CD4-positive, alpha-beta T cell treated with Interleukin-6 at 100 ng/mL for 8 hours (primary cell): ENCODE measurements around the gene SH3BP2.

Experiments
- DNase-seq: peaks from one replicate; pipeline ENCODE4 v3.0.0-alpha.2; 2020; ENCODE audit warnings: mixed read lengths, low spot score

SH3BP2 gene

DNA sequence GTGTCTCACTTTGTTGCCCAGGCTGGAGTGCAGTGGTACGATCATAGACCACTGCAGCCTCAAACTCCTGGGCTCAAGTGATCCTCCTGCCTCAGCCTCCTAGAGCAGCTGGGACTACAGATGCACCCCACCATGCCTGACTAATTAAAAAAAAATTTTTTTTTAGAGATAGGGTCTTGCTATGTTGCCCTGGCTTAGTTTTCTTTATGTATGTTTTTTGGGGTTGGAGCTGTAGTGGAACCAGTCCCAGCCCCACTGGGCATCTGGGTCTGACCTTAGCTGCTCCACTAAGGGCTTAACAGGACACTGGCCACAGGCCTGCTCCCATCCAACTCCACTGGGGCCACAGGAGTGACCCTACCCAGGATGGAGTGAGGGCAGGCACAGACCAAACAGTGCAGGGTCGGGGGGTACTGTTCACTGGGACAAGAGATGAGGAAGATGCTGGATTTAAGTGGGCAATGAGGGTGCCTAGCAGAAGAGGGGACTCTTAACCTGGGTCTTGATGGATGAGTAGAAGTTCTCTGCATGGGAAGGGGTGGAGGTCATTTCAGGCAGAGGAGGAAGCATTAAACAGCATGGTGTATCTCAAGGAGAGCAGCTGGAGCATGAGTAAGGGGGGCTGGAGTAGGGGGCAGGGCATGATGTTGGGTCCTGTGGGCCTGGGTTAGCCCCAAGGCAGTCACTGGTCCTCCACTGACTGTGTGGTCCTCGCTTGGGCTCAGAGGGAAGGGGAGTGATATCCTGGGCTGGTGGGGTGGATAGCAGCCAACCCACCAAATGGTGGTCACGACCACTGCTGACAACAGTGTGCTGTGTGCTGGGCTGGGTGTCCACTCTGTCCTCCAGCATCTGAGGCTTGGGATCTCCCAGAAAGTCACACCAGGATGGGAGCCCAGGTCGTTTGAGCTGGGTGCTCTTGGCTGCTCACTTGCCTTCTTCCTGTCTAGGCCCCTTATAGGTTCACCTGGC lies 26.6 kb downstream of the SH3BP2 start:
- DNase-seq, result no peak

DNA sequence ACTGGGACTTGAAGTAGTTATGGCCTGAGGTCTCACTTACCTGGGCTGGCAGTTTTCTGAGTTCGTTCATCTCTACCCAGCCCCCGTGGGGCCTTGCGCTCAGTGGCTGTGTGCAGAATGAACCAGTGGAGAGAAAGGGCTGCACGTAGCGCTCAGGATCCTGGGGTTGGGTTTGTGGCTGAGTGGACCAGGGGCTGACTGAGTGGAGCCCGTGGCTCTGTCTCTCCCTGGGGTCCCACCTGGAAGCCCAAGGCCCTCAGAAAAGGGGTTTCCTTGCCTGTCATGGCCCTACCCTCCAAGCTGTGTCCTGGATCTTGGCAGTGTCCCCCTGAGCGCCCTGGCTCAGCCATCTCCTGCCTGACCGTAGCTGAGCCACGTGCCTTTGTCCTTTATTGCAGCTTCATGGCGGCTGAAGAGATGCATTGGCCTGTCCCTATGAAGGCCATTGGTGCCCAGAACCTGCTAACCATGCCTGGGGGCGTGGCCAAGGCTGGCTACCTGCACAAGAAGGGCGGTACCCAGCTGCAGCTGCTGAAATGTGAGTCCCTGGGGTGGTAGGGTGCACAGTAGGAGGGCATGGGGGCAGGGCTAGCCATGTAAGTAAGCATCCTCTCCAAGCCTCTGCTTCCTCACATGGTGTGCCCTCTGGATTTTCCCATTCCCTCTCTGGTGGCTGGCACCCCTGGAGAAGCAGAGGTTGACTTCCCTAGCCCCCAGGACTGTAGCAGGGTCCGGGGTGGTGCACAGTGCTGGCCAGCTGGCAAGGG lies 27.5 kb downstream of the SH3BP2 start:
- DNase-seq, result no peak

DNA sequence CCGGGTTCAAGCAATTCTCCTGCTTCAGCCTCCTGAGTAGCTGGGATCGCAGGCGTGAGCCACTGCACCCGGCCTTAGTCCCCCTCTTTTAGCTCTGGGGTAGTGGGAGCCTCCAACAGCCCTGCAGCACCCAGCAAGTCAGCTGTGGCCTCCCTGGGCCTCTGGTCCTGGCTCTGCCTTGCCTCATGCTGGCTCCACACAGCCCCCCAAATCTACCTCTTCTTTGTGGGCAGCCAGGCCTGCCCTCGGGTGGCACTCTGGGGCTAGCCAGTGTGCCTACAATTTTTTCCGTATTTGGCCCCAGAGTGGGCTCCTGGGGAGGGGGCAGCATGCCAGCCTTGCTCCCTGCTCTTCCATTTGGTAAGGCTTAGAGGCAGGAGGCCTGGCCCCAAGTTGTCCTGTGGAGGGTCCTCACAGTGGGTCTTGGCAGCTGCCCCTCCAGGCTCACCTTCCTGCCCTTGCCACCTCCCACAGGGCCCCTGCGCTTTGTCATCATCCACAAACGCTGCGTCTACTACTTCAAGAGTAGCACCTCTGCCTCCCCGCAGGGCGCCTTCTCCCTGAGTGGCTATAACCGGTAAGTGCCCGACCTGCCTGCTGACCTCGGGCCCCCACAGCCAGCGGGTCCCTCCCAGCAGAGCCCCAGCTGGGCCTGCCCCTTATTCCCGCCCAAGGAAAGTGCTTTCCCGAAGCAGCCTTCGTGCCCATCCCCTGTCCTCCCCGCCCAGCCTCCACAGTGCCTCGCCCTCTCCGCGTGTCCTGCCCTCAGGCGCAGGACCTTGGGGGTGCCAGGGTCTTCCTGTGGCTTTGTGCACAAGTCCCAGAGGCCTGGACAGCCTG lies 29.8 kb downstream of the SH3BP2 start:
- DNase-seq, result no peak

DNA sequence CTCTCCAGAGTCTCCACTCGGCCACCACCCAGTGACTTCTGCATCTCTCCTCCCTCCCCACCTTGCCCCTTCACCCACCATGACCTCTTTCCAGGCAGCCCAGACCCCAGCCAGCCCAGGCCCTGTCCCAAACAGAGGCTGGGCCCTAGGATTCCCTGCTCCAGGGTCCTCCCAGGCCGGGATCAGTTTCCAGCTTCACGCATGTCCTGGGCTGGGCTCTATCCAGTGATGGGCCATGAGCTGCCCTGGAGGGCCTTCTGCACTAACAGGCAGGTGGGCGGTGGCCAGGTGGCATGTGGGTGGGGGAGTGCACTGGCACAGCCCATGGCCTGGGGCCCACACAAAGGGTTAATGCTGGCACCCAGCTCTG lies 30.4 kb downstream of the SH3BP2 start:
- no peak for DNase-seq

DNA sequence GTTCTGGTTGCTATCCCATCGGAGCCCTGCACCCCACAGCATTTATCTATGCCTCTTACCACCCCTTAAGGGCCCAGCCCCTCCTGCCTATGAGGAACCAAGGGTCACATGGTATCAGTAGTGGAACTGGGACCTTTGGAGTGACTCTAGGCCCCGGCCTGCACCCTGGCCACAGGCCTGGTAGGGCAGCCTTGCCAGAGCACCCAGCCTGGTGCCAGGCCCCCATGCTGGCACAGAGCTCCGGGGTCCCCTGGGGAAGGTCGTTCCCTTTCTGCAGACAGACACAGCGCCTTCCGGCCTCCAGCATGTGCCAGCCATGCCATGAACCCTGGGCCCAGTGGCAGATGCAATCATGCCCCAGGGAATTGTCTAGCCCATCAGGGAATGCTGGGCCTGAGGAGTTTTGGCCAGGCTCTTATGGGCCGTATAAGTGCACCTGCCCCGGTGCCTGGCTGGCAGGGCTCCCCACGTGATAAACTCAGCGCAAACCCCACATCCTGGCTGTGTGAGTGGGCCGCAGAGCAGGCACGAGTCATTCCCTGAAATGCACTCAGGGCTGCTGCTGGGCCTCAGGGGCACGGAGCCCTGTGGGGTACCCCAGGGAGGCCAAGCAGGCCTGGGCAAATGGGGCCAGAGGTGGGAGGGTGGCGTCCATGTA lies 30.9 kb downstream of the SH3BP2 start:
- DNase-seq, result no peak

DNA sequence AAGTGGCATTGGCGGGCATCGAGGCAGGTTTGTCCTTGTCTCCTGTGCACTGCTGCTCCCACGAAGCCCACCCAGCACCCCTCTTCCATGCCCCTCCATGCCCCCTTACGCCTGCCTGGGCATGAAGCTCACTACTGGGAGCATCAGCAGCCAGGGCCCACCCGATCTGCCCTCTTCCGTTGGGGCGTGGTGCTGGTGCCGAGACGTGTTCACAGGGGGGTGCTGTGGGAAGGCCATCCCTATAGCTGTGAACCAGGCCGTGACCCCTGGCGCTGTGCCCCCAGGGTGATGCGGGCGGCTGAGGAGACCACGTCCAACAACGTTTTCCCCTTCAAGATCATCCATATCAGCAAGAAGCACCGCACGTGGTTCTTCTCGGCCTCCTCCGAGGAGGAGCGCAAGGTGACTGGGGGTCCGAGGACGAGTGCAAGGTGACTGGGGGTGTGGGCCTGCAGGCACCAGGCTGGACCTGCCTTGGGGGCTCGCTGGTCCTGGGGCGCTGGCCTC lies 31.5 kb downstream of the SH3BP2 start:
- DNase-seq, result no peak

DNA sequence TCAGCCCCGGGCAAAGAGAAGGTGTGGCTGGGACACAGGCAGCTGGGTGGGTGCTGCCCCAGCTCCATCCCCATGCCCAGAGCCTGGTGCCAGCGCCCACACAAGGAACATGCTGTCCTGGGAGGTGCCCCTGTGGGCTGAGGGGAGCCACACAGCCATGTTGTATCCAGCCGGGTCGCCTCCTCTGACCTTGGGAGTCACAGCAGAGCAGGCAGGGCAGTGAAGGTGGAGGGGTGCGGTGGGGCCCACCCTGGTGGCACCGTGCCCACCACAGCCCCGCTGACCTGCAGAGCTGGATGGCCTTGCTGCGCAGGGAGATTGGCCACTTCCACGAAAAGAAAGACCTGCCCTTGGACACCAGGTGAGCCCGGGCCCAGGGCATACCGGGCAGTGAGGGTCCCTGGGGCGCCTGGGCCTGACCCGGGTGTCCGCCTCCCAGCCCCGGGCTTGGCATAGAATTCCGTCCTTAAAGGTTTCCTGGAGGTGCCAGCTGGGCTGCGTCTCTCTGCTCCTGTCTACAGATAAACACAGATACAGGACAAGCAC lies 32.0 kb downstream of the SH3BP2 start:
- no peak for DNase-seq

DNA sequence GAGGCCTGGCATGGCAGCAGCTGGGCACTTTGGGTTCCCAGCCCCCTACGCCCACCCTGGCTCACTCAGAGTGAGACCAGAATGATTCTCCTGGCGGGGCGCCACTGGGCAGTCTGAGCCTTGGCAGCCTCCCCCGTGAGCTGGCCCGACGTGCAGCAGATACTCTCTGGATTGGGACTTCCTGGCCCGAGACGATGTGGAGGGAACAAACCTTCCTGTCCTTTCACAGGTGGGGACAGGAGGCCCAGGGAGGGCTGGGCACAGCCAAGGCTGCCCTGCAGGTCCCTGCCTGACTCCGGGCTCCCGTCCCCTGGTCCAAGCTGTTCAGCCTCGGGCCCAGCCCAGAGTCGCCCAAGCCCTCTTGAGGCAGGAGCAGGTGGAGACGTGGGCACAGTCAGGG lies 32.9 kb downstream of the SH3BP2 start:
- DNase-seq, result no peak

DNA sequence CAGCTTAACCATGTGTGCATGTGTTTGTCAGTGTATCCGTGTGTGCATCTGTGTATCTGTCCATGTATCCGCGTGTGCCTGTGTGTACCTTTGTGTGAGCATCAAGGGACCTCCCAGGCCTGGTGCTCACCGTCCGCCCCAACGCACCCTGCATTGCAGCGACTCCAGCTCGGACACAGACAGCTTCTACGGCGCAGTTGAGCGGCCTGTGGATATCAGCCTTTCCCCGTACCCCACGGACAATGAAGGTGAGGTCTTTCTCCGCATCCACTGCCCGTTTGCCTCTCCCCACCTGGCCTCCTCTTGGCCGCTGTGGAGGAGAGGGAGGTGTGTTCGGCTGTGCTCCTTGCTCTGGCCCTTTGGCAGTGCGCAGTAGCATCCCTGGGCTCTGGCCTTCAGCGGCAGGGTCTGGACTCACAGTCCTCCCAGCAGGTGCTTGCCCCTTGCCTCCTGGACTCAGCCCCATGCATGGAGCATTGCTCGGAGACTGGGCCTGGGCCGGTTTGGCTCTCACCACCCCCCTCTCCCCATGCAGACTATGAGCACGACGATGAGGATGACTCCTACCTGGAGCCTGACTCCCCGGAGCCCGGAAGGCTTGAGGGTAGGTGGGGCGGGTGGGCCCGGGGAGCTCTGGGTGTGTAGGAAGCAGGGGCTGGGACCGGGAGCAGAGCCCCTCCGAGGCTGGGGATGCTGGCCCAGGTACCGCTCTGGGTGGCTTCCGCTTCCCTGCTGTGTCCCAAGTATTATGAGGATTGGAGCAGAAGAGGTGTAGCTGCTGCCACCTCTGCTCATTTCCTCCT lies 34.4 kb downstream of the SH3BP2 start:
- DNase-seq, result no peak

DNA sequence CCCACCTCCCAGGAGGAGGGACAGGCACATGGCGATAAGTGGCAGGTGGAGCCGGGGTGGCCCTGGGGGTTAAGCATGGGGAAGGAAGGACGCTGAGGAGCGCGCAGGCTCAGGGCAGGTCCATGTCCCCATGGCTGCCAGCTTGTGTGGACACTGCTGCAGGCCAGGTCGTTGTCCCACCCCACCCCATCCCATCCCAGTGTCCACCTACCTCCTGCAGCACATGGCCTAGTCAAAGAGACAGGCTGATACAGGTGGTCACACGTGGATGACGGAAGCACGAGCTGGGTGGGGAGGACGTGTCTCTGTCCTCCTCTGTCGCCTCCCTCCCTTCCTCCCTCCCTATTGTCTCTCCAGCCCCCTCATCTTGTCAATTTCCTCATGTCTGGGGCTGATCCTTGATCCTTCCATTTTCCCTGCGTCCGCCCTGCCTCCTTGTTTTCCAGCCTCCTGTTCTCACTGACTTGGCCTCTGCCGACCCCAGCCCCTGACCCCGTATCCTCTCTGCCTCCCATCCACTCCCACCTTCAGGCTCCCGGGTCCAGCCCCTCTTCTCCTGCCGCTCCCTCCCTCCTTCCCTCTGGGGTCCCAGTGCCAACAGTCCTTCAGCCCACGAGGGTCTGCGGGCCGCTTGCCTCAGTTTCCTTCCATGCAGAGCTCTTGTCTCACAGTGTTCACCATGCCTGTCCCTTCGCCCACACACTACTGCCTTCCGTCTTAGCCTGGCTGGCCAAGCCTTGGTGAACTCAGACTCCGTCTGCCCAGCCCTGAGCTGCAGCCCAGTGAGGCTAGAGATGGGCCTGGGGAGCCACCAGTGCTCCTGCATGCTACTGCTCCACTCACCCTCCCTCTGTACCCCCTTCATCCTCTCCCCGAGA lies 35.2 kb downstream of the SH3BP2 start:
- no peak for DNase-seq

DNA sequence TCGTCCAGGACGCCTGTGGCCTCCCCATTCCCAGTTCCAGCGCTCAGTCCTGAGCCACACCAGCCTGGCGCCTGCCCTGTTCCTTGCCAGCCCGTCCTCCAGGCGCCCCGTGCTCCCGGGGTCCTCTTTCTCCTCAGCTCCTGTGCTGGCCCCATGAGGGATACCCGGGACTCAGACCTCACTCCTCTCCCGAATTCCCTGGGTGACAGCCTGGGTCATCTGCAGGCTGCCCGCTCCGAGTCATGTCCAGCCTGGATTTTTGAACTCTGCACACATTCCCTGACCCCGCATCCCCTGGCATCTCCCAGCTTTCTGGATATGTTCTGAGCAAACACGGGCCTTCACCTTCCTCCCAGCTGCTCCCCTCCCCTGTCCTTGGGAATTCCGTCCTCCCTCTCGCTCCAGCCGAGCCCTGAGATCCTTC lies 35.9 kb downstream of the SH3BP2 start:
- DNase-seq, result no peak

DNA sequence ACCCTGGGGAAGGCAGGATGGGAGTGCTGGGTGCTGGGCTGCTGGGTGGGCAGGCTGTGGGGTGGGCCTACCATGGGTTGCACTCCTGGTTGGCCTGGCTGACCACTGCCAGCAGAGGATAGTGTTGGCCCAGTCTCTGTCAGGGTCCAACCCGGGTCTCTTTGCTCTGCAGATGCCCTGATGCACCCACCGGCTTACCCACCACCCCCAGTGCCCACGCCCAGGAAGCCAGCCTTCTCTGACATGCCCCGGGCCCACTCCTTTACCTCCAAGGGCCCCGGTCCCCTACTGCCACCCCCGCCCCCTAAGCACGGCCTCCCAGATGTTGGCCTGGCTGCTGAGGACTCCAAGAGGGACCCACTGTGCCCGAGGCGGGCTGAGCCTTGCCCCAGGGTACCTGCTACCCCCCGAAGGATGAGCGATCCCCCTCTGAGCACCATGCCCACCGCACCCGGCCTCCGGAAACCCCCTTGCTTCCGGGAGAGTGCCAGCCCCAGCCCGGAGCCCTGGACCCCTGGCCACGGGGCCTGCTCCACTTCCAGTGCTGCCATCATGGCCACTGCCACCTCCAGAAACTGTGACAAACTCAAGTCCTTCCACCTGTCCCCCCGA lies 36.5 kb downstream of the SH3BP2 start:
- DNase-seq, result no peak

DNA sequence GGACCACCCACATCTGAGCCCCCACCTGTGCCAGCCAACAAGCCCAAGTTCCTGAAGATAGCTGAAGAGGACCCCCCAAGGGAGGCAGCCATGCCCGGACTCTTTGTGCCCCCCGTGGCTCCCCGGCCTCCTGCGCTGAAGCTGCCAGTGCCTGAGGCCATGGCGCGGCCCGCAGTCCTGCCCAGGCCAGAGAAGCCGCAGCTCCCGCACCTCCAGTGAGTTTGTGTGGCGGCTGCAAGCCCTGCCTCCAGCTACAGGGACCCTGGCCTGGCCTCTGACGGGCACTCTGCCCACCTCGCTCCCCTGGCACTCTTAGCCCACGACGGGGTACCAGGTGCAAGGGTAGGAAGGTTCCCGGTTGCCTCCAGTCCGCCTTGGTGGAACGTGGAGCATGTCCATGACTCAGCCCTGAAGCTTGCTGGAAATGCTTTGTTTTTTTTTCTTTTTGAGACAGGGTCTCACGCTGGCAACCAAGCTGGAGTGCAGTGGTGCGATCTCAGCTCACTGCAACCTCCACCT lies 37.1 kb downstream of the SH3BP2 start:
- no peak for DNase-seq

DNA sequence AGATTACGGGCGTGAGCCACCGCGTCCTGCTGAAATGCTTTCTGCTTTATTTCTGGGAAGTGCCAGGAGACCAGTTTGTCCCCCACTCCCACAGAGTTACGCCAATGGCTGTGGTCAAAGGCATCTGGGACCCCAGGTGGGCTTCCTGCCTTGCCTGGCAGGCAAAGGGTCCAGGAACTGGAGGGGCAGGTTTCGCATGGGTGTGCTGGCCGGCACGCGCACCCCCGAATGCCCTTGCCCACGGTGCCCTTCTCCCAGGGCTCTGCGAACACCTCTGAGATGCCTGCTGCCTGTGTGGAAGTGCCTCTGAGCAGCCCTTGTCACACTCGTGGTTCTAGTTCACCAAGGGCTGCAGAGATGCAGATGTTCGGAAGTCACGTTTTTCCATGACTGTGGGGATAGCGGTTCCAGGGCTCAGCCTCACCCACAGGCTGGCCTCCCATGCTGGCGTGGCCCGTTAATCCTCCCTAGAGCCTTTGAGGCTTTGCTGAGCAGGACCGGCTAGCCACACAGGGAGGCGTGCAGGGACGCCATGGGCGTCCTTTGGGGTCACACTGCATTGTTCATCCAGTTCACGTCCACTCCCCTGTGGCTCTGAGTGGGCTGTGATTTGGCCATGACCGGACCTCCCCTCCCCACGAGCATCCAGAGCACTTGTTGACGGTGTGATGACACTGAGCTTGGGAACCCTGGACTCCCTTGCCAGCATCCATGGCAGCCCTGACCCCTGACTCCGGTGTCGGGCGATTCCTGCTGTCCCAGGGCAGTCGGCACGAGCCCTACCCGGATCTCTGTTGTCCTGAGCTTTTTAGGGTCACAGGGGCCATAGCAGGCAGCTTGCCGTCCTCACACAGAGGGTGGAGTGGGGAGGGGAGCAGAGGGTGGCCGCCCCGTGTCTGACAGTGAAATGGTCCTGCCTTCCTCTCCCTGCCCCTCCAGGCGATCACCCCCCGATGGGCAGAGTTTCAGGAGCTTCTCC lies 38.0 kb downstream of the SH3BP2 start:
- DNase-seq, result no peak

DNA sequence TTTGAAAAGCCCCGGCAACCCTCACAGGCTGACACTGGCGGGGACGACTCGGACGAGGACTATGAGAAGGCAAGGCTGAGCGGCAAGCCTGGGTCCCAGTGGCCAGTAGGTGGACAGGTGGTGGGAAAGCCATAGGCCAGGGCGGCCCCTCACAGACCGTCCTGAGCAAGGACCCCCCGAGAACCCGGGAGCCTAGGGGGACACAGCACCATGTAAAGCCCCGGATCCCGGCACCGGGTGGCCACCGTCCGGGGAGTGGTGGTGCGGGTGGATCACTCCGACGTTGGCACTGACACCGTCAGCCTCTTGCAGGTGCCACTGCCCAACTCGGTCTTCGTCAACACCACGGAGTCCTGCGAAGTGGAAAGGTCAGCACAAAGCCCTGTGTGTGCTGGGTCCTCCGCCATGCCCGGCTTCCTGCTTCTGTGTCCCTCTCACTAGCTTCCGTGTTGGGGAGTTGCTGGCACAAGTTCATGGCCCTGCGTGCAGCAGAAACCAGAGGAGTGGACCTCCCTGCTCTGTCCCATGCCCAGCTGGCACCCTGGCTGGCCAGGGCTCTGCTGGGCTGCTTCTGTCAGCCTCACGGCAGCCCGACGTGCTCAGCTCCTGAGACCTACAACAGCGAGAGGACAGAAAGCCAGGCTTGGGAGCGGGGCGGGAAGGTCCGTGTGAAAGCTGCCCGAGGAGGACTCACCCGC lies 38.9 kb downstream of the SH3BP2 start:
- no peak for DNase-seq

DNA sequence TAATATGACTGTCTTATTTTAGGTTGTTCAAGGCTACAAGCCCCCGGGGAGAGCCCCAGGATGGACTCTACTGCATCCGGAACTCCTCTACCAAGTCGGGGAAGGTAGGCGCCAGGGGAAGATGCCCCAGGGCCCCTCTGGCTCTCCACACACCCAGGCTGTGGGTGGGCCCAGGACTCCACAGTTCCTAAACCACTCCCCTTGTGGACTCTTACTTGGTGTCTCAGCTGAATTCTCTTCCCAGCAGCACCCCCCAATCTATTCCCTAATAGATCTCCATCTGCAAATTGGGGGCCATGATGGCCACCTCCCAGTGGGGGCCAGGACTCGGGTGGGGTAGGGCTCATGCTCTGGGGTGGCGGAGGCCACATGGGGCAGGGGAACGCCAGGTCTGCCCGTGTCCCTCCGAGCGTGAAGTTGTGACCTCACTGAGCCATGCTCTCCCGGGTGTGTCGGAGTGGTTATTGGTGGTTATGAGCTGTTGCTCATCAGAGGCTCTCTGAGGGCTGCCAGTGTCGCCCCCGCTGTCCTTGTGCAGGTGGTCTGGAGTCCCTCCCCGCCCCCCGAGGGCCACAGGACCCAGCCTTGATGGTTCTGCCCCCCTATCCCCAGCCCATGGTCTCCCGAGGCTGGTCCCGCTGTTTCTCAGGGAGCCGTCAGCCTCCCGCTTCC lies 39.6 kb downstream of the SH3BP2 start:
- no peak for DNase-seq
